ENCODE measurements around the gene SNCA. TPM values are rescaled to one million over a fixed set of nuclear protein-coding genes. Genes with fewer than 3 reads are reported as not detected.

SNCA gene
- total RNA-seq, 1 donor from 2014 or later, result 2.4 TPM

- H3K4me3 ChIP-seq (ENCODE audit: low read depth, low read length), result no peak overlapping the region
- no peak for TF ChIP-seq CTCF (conservative IDR thresholded peaks at IDR 0.05; ENCODE audit: low read depth, low read length)
- DNase-seq (ENCODE audit: low read depth), result no peak
Observed at GRCh38 chr4:89863533-89863932, 26.6 kb upstream of the SNCA start.

- no peak for DNase-seq (ENCODE audit: low read depth)
- H3K4me3 ChIP-seq (ENCODE audit: low read depth, low read length), result no peak overlapping the region
Observed at GRCh38 chr4:89860971-89861370, 24.0 kb upstream of the SNCA start.

GRCh38 chr4:89855236-89855635 is 18.3 kb upstream of the SNCA start:
- no peak for DNase-seq (ENCODE audit: low read depth)

More at GRCh38 chr4:89860971-89861370, 24.0 kb upstream of the SNCA start:
- no peak for TF ChIP-seq CTCF (conservative IDR thresholded peaks at IDR 0.05; ENCODE audit: low read depth, low read length)

GRCh38 chr4:89847571-89848325 is 10.8 kb upstream of the SNCA start:
- no peak for DNase-seq (ENCODE audit: low read depth)
- no peak for TF ChIP-seq CTCF (conservative IDR thresholded peaks at IDR 0.05; ENCODE audit: low read depth, low read length)
- H3K4me3 ChIP-seq (ENCODE audit: low read depth, low read length), result no peak overlapping the region

More at GRCh38 chr4:89855236-89855635, 18.3 kb upstream of the SNCA start:
- no peak overlapping the region for H3K4me3 ChIP-seq (ENCODE audit: low read depth, low read length)
- TF ChIP-seq CTCF (conservative IDR thresholded peaks at IDR 0.05; ENCODE audit: low read depth, low read length), result no peak

- H3K4me3 ChIP-seq (ENCODE audit: low read depth, low read length), result no peak overlapping the region
- no peak for DNase-seq (ENCODE audit: low read depth)
- TF ChIP-seq CTCF (conservative IDR thresholded peaks at IDR 0.05; ENCODE audit: low read depth, low read length), result no peak
Observed at GRCh38 chr4:89839558-89839957, 2.6 kb upstream of the SNCA start.

GRCh38 chr4:89837993-89838390 is 1.0 kb upstream of the SNCA start:
- no peak for DNase-seq (ENCODE audit: low read depth)
- H3K4me3 ChIP-seq (ENCODE audit: low read depth, low read length), result peak overlapping the region; percentile 65

More at GRCh38 chr4:89837993-89838390, 1.0 kb upstream of the SNCA start:
- TF ChIP-seq CTCF (conservative IDR thresholded peaks at IDR 0.05; ENCODE audit: low read depth, low read length), result no peak
